GM23338 (cell line): ENCODE data around the gene SNN.

Source experiments
- CREB1 ChIP-seq: fragments of 250-450 bp; sonication (Bioruptor Pico); IDR thresholded peaks from 2 replicates; pipeline ENCODE4 v1.5.0; 2020; ENCODE audit warnings: low read depth, mild to moderate bottlenecking, moderate library complexity
- CTCF ChIP-seq, 2 experiments: fragments of 200-600 bp in 1 of 2; sonication (generic) in 1 of 2; conservative IDR thresholded peaks; 2 replicates each; pipeline versions ENCODE4 v1.5.1 to v1.6.1; 2016 to 2017; ENCODE audit warnings: antibody characterized with exemption in 2 of 2, low read depth in 2 of 2, mild to moderate bottlenecking in 2 of 2, moderate library complexity in 1 of 2
- EZH2 ChIP-seq: fragments of 200-600 bp; sonication (generic); IDR thresholded peaks from one replicate; pipeline ENCODE4 v1.8.0; 2017; ENCODE audit warnings: antibody characterized with exemption, mild to moderate bottlenecking, low read depth; ENCODE audit not compliant: unreplicated experiment
- EZH2phosphoT487 ChIP-seq: fragments of 200-600 bp; sonication (generic); IDR thresholded peaks from one replicate; pipeline ENCODE4 v1.8.1; 2018; ENCODE audit warnings: antibody characterized with exemption; ENCODE audit not compliant: unreplicated experiment
- JUNB ChIP-seq: IDR thresholded peaks from one replicate; pipeline ENCODE4 v1.6.1; 2016; ENCODE audit warnings: antibody characterized with exemption; ENCODE audit not compliant: unreplicated experiment
- NANOG ChIP-seq: IDR thresholded peaks from 2 replicates; pipeline ENCODE4 v1.6.1; 2016; ENCODE audit warnings: antibody characterized with exemption, borderline replicate concordance
- POLR2AphosphoS5 ChIP-seq: IDR thresholded peaks from 2 replicates; pipeline ENCODE4 v1.6.1; 2016; ENCODE audit warnings: antibody characterized with exemption, low read depth
- REST ChIP-seq: IDR thresholded peaks from one replicate; pipeline ENCODE4 v1.6.1; 2018; ENCODE audit warnings: antibody characterized with exemption; ENCODE audit not compliant: unreplicated experiment
- ZNF114 ChIP-seq: fragments of 250-450 bp; sonication (Bioruptor Pico); IDR thresholded peaks from 2 replicates; pipeline ENCODE4 v1.5.0; 2020; ENCODE audit warnings: mild to moderate bottlenecking, moderate library complexity

- TF ChIP-seq POLR2AphosphoS5: no peak
- no peak for TF ChIP-seq JUNB
- no peak for TF ChIP-seq CTCF (conservative IDR thresholded peaks at IDR 0.05; ENCODE audit: low read depth in 2 of 2)
- TF ChIP-seq EZH2: no peak
- TF ChIP-seq REST: no peak
- no peak for TF ChIP-seq NANOG
- no peak for TF ChIP-seq EZH2phosphoT487
- no peak for TF ChIP-seq ZNF114 (CRISPR knock-in tag)
- TF ChIP-seq CREB1 (CRISPR knock-in tag): no peak
These were observed 8.5 kb downstream of the SNN start for GRCh38 chr16:11676799-11677198.
